NAMALWA (cell line): ENCODE results near the gene EPC2.
"Not testable (repeated sequence)": the region's sequence is repeated elsewhere in the genome, so short reads cannot be mapped to it uniquely, and the experiment has no call there.

ENCODE experiments used
- DNase-seq: peaks from one replicate; pipeline ENCODE4 v3.0.0-alpha.2; 2015; ENCODE audit warnings: low spot score

The EPC2 gene

DNA sequence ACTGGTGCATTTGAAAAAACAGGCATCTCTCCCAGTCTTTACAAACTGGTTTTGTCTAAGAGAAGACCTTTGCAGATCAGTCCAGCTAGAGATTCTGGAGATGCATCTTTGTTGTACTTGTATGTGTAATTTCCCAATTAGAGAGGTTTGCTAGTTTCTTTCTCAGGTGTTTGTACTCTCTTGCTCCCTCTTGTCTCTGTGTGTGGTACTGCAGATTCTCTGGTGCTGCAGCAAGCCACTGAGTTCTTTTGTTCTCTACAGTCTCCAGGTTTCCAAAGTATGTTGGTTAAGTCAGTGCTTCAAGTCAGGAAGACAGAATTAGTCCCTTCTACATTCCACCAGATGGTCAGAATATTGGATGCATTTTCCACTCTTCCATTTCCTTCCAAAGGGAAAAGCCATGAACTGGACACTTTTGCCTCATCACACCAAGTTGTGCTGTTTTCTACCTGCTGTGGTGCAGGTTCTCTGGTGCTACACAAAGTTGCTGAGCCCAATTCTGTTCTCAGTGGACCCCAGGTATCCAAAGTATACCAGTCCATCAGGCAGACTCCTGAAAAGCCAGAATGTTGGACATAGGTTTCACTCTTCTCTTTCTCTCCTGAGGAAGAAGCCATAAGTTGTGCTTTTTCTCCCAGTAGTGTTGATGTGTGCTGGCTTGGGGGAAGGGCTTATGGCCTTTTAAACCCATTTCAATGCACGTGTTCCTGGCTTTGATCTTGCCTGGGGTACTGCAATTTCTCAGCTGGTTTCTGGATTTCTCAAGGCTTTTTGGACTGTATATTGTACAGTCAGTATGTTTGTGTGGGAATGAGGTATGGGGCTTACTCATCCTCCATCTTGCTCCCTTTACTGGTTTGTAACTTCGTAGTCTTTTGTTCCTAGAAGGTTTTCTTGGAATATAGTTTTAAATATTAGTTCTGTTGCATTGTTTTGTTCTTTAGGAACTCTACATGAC, 29.8 kb downstream of the EPC2 start:
- DNase-seq = peak; percentile 73

DNA sequence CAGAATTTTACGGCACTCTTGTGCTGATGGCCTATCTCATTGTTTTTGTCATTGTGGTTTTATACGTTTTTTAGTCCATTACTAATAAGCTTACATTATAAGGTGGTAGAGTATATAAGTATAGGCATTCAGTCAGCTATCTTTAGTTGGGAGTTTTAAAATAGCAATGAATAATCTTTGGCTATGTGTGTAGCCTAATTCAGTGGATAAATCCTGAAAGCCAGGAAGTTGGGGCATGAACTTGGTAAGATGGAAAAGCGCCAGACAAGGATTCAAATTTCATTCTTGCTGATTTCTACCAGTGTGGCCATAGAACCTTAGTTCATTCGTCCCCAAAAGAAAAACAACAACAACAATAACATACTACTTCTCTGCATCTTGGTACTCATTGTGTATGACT, 31.2 kb downstream of the EPC2 start:
- no peak for DNase-seq

DNA sequence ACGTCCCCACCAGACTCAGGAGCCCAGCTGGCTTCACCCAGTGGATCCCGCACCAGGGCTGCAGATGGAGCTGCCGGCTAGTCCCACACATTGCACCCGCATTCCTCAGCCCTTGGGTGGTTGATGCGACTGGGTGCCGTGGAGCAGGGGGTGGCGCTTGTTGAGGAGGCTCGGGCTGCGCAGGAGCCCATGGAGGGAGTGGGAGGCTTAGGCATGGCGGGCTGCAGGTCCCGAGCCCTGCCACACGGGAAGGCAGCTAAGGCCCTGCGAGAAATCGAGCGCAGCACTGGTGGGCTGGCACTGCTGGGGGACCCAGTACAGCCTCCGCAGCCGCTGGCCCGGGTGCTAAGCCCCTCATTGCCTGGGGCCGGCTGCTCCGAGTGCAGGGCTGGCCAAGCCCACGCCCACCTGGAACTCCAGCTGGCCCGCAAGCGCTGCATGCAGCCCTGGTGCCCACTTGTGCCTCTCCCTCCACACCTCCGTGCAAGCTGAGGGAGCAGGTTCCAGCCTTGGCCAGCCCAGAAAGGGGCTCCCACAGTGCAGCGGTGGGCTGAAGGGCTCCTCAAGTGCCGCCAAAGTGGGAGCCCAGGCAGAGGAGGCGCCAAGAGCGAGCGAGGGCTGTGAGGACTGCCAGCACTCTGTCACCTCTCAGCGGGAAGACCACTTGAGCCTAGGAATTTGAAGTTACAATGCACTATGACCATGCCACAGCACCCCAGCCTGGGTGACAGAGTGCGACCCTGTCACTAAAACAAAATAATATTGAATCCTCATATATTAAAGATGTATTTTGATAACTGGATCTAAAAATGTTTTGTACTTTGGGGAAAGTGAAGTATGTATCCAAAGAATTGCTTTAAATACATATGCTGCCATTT, 34.0 kb downstream of the EPC2 start:
- not testable (repeated sequence) for DNase-seq

DNA sequence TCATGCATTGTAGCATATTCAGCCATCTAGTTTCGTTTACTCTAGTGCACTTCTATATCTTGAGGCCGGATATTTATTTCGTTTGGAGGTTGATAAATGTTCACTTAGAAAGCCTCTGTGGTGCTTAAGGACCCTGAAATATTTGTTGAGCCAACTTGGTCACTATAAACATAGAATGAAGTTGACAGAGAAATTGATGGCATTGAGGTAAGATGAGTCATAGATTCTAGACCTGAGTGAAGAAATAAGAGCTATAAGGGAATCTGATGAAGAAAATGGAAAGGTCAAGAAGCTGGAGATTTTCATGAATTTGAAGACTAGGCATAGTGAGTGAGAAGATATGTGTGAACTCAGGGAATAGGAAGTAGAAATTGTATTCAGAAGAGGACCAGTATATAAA, 35.9 kb downstream of the EPC2 start:
- no peak for DNase-seq

DNA sequence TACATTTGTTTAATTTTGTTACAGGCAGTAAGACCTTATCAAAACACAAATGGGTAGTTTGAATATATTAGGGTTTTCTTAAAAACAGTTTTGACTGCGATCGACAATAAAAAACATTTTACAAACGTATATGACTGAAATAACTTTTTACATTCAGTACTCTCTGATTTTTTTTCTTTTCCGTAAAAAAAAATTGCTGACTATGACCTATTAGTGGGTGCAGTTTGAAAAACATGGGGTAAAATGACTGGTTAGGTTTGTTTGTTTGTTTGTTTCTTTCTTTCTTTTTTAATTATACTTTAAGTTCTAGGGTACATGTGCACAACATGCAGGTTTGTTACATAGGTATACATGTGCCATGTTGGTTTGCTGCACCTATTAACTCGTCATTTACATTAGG, 36.9 kb downstream of the EPC2 start:
- DNase-seq = no peak

DNA sequence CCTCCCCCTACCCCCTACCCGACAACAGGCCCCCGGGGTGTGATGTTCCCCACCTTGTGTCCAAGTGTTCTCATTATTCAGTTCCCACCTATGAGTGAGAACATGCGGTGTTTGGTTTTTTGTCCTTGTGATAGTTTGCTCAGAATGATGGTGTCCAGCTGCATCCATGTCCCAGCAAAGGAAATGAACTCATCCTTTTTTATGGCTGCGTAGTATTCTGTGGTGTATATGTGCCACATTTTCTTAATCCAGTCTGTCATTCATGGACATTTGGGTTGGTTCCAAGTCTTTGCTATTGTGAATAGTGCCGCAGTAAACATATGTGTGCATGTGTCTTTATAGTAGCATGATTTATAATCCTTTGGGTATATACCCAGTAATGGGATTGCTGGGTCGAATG, 37.3 kb downstream of the EPC2 start:
- not testable (repeated sequence) for DNase-seq

DNA sequence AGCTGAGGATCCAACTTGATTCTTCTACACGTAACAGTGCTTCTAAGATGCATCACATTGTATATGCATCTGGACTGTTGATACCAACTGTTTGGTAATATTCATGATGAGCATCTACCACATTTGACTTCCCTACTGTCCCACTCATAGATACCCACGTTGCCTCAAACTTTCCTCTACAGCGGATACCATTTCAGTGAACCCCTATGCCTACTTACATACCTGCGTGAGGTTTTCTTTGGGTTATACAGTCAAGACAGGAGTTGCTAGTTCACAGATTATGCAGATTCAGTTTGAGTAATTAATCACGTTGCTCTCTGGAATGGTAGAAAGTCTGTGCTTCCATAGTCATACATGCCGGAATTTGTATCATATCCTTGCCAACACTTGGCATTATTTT, 40.0 kb downstream of the EPC2 start:
- no peak for DNase-seq

DNA sequence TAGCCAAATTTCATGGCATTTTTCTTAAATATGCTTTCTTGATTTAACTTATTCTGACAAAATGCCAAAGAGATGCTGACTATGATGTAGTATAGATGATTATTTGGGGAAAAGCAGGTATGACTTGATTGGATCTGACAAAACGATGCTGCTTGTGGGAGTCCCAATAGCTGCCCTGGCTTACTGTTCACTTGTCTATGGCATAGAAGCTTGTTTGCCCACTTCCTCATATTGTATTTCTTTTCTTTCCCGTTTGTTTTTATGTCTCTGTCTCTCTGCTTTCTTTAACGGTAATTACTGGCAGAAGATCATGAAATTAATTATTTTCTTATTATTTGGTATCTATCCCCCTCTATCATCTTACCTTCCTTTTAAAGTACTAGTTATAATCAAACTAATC, 43.0 kb downstream of the EPC2 start:
- DNase-seq = no peak

DNA sequence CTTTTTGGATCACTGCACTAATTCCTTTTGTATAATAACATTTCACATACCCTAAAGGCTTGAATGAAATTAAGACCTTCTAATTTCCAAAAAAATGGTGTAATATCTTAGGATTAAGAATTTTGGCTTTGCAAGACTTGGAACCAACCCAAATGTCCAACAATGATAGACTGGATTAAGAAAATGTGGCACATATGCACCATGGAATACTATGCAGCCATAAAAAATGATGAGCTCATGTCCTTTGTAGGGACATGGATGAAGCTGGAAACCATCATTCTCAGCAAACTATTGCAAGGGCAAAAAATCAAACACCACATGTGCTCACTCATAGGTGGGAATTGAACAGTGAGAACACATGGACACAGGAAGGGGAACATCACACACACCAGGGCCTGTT, 43.5 kb downstream of the EPC2 start:
- not testable (repeated sequence) for DNase-seq

DNA sequence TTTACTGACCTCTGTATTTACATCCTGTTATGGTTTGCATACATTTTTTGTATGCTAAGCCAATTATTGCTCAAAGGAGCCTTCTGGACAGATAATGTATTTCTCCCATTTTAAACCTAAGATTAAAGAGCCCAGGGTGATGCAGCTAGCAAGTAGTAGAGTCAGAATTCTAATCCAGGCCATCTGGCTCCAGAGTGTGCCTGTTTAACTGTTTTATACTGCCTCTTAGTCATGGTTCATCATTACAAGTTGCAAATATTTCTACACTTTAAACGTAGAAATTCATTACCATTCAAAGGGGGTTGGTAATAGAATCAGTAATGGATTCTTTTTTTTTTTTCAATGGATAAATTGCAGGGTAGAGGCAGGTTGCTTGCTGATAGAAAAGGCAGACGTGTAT, 52.4 kb downstream of the EPC2 start:
- DNase-seq = no peak

DNA sequence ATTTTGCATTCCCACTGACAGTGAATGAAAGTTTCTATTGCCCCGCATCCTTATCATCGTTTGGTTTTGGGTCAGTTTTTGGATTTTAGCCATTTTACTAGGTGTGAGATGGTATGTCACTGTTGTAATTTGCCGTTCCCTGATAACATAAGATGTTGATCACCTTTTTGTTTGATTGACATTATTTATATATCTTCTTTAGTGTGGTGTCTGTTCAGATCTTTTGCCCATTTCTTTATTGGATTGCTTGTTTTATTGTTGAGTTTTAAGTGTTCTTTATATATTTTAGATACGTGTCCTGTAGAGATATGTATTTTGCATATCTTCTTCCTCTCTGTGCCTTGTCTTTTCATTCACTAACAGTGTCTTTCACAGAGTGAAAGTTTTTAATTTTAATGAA, 55.3 kb downstream of the EPC2 start:
- DNase-seq = no peak

DNA sequence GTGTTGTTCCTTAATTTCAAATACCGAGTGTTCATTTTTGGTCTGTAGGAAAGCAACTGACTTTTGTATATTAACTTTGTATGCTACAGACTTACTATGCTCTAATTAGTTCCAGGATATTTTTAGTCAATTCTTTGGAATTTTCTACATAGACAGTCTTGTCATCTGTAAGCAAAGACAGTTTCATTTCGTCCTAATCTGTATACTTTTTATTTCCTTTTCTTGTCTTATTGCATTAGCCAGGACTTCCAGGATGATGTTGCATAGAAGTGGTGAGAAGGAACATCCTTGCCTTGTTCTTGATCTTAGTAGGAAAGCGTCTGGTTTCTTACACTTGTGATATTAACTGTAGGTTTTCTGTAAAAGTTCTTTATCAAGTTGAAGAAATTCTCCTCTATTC, 56.5 kb downstream of the EPC2 start:
- DNase-seq = no peak

DNA sequence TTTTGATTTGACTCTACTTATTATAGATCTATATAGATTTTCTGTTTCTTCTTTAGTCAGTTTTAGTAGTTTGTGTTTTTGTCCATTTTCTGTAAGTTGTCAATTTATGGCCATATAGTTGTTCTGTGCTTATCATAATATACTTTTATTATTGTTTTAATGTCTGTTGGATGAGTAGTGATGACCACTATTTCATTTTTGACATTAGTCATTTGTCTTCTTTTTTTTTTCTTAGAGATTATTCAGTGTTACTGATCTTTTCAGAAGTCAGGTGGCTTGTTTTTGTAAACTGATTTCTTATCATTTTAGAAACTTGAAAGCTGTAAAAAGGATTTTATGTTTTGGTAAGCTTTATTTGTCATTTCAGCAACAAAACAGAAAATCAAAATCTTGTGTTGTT, 57.3 kb downstream of the EPC2 start:
- DNase-seq = no peak

DNA sequence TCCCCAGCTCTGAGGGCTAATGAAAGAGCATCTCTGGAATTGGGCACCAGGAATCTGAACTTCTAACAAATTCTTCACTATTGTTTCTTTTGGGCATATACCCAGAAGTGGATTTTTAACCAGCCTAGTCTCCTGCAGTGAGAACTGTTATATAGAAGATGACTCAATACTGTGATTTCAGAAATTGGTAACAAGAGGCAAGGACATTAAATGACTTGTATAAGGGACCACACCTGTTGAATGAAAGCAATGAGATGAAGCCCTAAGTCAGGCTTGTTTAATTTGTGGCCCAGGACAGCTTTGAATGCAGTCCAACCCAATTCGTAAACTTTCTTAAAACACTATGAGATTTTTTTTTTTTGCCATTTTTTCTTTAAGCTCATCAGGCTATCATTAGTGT, 57.9 kb downstream of the EPC2 start:
- DNase-seq = no peak

DNA sequence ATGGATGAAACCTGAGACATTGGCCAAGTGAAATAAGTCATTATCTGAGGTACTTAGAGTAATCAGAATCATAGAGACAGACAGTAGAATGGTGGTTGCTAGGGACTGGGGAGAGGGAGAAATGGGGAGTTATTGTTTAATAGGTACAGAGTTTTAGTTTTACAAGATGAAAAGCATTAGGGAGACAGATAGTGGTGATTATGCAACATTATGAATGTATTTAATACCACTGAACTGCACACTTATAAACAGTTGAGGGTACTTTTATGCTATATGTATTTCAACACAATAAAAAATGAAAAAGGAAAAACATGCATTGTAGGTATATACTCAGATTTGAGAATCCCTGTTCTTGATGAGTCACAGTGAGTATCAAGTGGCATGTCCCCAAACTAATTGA, 59.7 kb downstream of the EPC2 start:
- no peak for DNase-seq

DNA sequence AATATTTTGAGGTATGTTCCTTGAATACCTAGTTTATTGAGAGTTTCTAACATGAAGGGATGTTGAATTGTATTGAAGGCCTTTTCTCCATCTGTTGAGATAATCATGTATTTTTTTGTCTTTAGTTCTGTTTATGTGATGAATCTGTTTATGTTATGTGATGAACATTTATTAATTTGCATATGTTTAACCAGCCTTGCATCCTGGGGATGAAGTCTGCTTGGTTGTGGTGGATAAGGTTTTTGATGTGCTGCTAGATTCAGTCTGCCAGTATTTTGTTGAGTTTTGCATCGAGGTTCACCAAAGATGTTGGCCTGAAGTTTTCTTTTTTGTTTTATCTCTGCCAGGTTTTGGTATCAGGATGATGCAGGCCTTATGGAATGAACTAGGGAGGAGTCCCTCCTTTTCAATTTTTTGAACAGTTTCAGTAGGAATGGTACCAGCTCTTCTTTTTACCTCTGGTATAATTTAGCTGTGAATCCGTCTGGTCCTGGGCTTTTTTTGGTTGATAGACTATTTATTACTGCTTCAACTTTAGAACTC, 71.9 kb downstream of the EPC2 start:
- DNase-seq = peak; percentile 45

DNA sequence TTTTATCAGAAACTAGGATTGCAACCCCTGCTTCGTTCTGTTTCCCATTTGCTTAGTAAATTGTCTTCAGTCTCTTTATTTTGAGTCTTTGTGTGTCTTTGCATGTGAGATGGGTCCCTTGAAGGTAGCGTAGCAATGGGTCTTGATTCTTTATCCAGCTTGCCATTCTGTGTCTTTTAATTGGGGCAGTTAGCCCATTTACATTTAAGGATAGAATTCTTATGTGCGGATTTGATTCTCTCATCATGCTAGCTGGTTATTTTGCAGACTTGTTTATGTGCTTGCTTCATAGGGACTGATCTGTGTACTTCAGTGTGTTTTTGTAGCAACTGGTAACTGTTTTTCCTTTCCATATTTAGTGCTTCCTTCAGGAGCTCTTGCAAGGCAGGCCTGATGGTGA, 73.5 kb downstream of the EPC2 start:
- DNase-seq = no peak

DNA sequence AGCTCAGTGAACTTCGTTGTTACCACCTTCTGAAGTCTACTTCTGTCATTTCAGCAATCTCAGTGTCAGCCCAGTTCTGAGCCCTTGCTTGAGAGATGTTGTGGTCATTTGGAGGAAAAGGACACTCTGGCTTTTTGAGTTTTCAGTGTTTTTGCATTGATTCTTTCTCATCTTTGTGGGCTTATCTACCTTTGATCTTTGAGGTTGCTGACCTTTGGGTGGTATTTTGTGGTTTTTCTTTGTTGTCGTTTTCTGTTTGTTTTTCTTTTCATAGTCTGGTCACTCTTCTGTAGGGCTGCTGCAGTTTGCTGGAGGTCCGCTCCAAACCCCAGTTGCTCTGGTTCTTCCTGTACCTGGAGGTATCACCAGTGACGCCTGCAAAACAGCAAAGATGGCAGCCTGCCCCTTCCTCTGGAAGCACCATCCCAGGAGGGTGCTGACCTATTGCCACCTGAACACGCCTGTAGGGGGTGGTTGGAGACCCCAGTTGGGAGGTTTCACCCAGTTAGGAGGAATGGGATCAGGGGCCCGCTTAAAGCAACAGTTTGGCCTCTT, 74.7 kb downstream of the EPC2 start:
- DNase-seq = no peak

DNA sequence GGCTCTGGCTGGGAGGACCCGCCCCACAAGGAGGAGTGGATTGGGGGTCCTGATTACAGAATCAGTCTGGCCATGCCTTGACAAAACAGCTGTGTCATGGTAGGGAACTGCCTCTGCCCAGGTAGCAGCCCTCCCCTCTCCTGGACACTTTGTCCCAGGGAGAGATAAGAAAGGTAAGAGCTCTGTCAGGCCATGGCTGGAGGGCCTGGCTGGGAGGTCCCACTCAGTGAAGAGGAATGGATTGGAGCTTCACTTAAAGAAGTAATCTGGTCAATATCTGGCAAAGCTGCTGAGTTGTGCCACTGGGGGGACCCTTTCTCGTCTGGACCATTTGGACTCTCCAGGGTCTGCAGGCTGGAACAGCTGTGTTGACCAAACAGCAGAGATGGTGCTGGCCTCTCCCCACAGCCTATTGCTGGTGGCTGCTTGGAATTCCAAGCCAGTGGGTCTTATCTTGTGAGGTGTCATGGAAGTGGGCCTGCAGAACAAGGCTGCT, 75.4 kb downstream of the EPC2 start:
- no peak for DNase-seq

DNA sequence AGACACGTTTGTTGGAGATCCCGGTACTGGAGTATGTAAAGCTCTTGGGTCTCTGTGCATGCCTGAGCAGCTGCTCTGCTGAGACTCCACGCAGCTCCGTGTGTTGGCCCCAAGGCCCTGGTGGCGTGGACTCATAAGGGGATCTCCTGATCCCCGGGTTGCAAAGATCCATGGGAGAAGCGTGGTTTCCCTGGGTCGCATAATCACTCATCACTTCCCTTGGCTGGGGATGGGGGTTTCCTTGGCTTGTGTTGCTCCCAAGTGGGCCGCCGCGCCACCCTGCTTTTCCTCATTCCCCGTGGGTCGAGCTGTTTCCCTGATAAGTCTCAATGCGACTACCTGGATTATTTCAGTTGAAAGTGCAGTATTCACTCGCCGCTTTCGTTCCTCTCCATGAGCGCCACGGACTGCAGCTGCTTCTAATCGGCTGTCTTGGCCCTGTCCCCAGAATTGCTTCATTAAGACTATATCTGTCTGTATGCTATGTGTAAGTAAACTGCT, 76.0 kb downstream of the EPC2 start:
- no peak for DNase-seq

DNA sequence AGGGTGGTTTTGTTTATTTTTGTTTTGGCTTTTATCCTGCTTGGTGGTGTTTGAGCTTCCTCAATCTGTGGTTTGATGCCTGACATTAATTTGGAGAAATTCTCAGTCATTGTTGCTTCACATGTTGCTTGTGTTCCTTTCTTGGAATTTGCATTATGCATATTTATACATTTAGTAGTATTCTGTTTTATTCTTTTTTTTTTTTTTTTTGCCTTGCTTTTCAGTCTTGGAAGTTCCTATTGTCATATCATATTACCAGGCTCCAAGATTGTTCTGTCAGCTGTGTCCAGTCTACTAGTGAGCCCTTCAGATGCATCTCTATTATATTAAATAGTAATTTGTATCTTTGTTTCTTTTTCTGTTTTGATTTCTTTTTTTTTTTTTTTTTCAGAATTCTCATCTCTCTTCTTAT, 77.0 kb downstream of the EPC2 start:
- DNase-seq = no peak
